HG03045 (cell line): Measurements from ENCODE around the gene GRM7.

Experiments
- ATAC-seq: cut with Tn5 transposase; IDR thresholded peaks from one replicate; pipeline ENCODE4 v1.9.1; 2021; ENCODE audit warnings: mild to moderate bottlenecking, moderate library complexity; ENCODE audit not compliant: unreplicated experiment

GRM7 gene

GRCh38 chr3:7469866-7470265 lies 609.0 kb downstream of the GRM7 start:
- ATAC-seq, result no peak

DNA sequence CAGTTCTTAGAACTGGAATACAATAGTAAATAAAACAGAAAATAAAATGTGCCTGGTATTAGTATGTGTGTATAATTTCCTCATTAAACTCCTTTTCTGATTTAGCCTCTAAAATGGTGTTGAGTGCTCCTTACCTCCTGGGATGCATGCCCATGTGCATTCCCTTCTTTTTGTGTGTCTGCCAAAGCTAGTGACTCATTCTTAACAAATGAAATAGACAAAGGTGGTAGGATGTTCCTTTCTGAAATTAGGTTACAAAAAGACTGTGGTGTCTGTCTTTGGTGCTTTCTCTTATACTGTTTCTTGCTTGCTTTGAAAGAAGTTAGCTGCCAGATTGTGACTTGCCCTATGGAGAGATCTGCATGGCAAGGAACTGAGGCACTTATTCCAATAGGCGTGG lies 623.7 kb downstream of the GRM7 start:
- no peak for ATAC-seq

GRCh38 chr3:7487763-7488162 lies 626.8 kb downstream of the GRM7 start:
- ATAC-seq, result no peak

DNA sequence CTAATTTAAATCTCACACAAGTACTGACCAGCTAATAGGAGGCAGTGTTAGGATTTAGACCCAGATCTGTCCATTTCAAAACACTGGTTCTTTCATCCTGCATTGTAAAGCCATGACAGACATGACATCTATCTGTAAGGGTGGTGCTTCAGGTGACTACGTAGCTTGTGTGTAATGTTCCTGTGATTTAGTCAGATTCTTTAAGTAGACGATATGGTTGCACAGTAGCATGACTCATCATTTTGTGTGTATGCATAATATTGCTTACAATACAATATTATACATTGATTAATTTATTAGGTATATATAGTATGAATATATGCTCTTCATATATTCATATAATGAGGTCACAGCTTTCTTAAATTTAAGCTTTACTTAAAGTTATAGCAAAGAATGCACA lies 628.5 kb downstream of the GRM7 start:
- ATAC-seq, result no peak

GRCh38 chr3:7498715-7499114 lies 637.8 kb downstream of the GRM7 start:
- ATAC-seq, result no peak

- no peak for ATAC-seq
These were observed 642.5 kb downstream of the GRM7 start for GRCh38 chr3:7503431-7503830.

DNA sequence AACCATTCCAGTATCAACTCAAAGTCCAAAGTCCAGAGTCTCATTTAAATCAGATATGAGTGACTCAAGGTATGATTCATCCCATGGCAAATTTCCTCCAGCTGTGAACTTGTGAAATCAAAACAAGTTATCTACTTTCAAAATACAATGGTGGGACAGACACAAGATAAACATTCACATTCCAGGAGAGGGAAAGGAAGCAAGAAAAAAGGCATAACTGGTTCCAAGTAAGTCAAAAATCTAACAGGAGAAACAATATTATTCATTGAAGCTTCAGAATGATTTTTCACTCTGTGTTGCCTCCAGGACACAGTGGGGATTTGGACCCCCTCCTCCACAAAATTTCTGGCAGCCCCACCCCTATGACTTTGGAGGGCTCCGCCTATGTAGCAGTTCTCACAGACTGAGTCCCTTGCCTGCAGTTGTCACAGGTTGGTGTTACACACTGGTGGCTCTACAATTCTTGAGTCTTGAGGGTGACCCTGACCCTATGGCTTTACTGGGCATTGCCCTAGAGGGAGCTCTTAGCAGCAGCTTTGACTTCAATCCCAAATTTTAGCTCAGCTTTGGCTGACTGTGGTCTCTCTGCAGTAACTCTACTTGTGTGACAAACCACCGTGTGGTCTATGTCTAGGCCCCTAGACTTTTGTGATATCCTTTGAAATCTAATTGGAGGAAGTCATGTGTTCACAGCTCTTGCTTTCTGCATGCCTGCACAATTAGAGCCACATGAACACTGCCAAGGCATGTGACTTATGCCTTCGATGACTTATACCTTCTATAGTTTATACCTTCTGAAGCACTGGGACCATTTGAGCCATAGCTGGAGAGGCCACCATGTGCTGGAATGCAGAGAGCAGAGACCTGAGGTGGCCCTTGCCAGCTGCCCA lies 644.2 kb downstream of the GRM7 start:
- no peak for ATAC-seq

GRCh38 chr3:7506606-7507180 lies 645.8 kb downstream of the GRM7 start:
- ATAC-seq, result no peak

GRCh38 chr3:7508821-7509220 lies 647.9 kb downstream of the GRM7 start:
- no peak for ATAC-seq

- no peak for ATAC-seq
These were observed 651.1 kb downstream of the GRM7 start for GRCh38 chr3:7512048-7512447.

GRCh38 chr3:7518026-7518425 lies 657.1 kb downstream of the GRM7 start:
- ATAC-seq, result no peak

DNA sequence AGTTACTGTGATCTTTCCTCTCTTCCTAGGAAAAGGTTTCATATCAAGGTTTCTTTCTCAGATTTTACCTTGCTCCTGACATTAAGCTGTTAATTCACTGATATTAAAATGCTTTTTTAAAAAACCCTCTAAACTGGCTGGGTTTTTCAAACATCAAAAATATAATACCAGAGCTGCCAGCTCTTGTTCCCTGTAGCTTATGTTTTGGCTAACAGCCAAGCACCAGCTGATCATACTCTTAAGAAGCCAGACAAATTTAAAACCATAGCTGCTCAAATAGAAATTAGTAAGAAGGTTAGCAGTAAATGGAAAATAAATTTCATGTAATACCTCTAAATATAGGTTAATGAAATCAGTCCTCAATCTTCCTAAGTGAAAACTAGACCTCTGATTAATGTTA lies 657.5 kb downstream of the GRM7 start:
- ATAC-seq, result no peak

GRCh38 chr3:7520059-7520458 lies 659.1 kb downstream of the GRM7 start:
- ATAC-seq, result no peak

GRCh38 chr3:7520593-7520992 lies 659.7 kb downstream of the GRM7 start:
- ATAC-seq, result no peak

GRCh38 chr3:7536510-7536909 lies 675.6 kb downstream of the GRM7 start:
- no peak for ATAC-seq

GRCh38 chr3:7536921-7537320 lies 676.0 kb downstream of the GRM7 start:
- no peak for ATAC-seq

GRCh38 chr3:7543294-7543880 lies 682.5 kb downstream of the GRM7 start:
- ATAC-seq, result no peak

DNA sequence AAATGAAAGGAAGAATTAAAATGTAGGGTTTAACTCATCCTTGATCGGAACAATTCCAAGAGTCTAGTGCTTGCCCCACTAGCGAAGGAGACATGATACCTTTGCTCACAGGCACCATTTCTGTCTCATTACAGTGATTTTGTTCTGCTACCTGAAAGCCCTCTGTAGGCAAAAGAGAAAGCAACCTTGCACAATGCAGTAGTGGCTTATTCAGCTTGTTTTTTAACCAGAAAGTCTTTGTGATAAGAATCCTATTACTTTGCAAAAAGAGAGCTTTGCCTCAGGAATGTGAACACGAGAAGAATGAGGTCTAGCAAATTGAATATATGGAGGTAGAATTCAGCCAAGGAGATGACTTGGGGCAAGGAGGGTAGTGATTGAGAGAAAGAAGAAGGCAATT lies 684.4 kb downstream of the GRM7 start:
- no peak for ATAC-seq

GRCh38 chr3:7546253-7546652 lies 685.3 kb downstream of the GRM7 start:
- no peak for ATAC-seq

GRCh38 chr3:7547826-7548225 lies 686.9 kb downstream of the GRM7 start:
- no peak for ATAC-seq

DNA sequence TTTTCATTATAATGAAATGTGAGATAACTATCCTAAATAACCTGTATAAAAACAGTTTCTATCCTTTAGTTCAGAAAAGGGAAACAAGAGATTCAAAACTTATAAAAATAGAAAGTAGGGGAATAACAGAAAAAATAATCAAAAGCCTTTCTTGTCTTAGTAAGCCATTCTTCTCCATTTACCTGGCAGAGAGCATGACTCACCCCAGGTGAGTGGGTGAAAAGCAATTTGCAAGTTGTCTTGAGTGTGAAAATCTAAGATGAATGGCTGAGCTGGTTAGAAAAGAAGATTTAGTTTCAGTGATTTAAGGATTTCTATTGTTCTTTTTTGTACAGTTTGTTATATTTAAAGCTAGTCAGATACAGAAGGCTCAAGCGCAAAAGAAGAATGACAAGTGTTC lies 702.0 kb downstream of the GRM7 start:
- ATAC-seq, result no peak

- no peak for ATAC-seq
These were observed 704.7 kb downstream of the GRM7 start for GRCh38 chr3:7565574-7565973.
